GM04504 (cell line): ENCODE results near the gene UTP20.

ENCODE experiments used
- DNase-seq: peaks from one replicate; pipeline ENCODE4 v3.0.0-alpha.2; 2012; ENCODE audit warnings: low read depth

Gene UTP20

GRCh38 chr12:101436136-101436535 lies 156.2 kb downstream of the UTP20 start:
- no peak for DNase-seq
